Stomach (tissue), 4 donors: Measurements from ENCODE around the gene SCYL2.

Source experiments
- EP300 ChIP-seq: sonication (generic); formaldehyde crosslinking; IDR thresholded peaks from one replicate; pipeline ENCODE4 v1.6.1; 2017; ENCODE audit warnings: antibody characterized with exemption
- POLR2A ChIP-seq, 4 donors: fragments of 450-650 bp; IDR thresholded peaks; one replicate each; pipeline ENCODE4 v1.6.1; 2016; ENCODE audit warnings: antibody characterized with exemption in 4 of 4, control low read depth in 2 of 4, mild to moderate bottlenecking in 1 of 4, moderate library complexity in 1 of 4
- POLR2AphosphoS5 ChIP-seq, 3 donors: sonication (generic); formaldehyde crosslinking; IDR thresholded peaks; one replicate each; pipeline ENCODE4 v1.6.1; 2016; ENCODE audit warnings: antibody characterized with exemption in 3 of 3
- TF ChIP-seq, protein P1 (sequence below), 7 experiments: fragments of 450-650 bp in 4 of 7; fragments of 200-600 bp in 3 of 7; sonication (generic) in 3 of 7; IDR thresholded peaks; one replicate each; pipeline ENCODE4 v1.5.1; 2016 to 2019; ENCODE audit warnings: antibody characterized with exemption in 7 of 7, control low read depth in 2 of 7, mild to moderate bottlenecking in 1 of 7

GRCh38 chr12:100345020-100345767 lies 78.2 kb downstream of the SCYL2 start:
- TF ChIP-seq POLR2AphosphoS5 (IDR thresholded peaks at IDR 0.05): no peak
- no peak for TF ChIP-seq POLR2A (IDR thresholded peaks at IDR 0.05)
- TF ChIP-seq, protein P1, sequence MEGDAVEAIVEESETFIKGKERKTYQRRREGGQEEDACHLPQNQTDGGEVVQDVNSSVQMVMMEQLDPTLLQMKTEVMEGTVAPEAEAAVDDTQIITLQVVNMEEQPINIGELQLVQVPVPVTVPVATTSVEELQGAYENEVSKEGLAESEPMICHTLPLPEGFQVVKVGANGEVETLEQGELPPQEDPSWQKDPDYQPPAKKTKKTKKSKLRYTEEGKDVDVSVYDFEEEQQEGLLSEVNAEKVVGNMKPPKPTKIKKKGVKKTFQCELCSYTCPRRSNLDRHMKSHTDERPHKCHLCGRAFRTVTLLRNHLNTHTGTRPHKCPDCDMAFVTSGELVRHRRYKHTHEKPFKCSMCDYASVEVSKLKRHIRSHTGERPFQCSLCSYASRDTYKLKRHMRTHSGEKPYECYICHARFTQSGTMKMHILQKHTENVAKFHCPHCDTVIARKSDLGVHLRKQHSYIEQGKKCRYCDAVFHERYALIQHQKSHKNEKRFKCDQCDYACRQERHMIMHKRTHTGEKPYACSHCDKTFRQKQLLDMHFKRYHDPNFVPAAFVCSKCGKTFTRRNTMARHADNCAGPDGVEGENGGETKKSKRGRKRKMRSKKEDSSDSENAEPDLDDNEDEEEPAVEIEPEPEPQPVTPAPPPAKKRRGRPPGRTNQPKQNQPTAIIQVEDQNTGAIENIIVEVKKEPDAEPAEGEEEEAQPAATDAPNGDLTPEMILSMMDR (IDR thresholded peaks at IDR 0.05): no peak
- no peak for TF ChIP-seq EP300
